GM19438 (cell line): ENCODE results near the gene CACNA2D4.

ENCODE experiments used
- ATAC-seq: cut with Tn5 transposase; IDR thresholded peaks from one replicate; pipeline ENCODE4 v1.9.1; 2021; ENCODE audit warnings: low read depth; ENCODE audit not compliant: unreplicated experiment

Gene CACNA2D4

DNA sequence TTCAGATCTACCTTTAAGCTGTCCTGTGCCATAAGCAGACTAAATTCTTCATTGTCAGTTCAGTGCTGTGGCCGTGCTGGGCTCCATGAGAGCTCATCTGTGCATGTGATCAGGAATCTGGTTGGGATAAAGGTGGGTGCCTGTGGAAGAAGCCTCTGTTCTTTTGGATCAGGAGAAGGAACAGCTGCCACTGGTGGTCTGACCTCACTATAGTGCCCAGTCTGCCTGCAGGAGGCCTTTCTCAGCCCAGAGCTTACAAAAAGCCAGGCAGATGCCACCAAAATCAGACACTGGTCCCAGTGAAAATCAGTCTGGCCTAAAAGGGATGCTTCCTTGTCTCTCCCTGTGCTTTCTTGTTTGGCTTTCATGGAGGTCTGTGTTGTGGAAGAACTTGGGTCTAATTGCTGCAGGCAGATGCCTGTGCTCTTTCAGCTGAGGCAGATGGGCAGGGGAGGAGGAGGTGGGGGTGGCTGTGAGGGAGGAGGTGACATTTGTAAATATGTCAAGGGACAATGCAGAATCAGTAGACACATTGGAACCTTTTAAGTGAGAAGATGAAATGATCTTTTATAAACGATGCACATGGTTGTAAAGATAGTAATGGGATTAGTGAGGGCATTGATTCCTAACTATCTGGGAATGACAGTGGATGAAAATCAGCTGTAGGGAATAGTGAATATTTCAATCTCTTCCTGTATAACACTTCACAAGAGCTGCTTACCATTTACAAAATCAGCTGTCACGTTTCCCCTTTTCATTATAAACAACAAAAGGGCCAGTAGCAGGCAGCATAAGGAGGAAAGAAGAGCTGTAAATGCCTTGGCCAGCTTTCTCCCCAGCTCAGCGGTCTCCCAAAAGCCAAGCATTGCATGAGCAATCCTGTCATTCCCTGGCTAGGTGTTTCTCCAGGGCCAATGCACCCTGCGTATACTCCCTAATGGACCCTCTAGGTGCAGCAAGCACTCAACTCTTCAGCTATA, 44.6 kb downstream of the CACNA2D4 start:
- ATAC-seq = no peak

DNA sequence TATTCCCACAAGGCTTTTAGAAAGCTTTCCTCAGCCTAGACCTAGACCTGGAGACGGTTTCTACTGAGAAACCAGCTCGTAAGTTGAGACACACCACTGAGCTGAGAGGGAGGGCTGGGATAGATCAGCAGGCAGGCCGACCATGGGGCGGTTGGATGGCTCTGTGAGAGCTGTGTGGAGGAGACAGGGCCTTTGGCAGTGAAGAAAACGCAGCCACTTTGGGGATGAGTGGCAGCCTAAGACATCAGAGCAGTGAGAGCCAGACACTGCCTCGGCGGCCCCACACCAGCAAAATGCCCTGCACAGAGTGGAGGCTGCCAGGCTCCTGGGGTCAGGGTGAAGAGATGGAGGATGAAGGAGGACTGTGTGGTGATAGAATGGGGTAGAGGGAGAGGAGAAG, 46.0 kb downstream of the CACNA2D4 start:
- ATAC-seq = no peak

GRCh38 chr12:1872001-1872400, 46.5 kb downstream of the CACNA2D4 start:
- ATAC-seq = no peak

GRCh38 chr12:1870998-1871917, 47.2 kb downstream of the CACNA2D4 start:
- no peak for ATAC-seq

DNA sequence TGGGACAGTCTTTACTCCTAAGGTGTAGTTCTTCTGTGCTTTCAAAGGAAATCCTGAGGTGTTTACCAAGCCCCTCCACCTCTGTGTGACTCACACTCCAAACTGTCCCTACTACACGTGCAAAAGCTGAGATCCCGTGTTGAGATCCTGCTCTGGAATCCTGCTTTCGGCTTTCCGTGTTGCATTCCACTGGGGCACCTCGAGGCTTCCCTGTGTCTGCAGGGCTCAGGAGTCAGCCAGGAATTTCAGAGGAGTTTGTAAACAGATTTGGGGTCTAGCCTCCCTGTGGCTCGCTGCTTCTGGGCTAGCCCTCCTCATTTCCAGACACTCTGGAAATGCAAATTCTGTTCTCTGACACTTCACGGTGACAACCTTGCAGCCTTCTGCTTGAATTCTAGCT, 48.4 kb downstream of the CACNA2D4 start:
- no peak for ATAC-seq

- no peak for ATAC-seq
Observed at GRCh38 chr12:1869145-1869544, 49.3 kb downstream of the CACNA2D4 start.

DNA sequence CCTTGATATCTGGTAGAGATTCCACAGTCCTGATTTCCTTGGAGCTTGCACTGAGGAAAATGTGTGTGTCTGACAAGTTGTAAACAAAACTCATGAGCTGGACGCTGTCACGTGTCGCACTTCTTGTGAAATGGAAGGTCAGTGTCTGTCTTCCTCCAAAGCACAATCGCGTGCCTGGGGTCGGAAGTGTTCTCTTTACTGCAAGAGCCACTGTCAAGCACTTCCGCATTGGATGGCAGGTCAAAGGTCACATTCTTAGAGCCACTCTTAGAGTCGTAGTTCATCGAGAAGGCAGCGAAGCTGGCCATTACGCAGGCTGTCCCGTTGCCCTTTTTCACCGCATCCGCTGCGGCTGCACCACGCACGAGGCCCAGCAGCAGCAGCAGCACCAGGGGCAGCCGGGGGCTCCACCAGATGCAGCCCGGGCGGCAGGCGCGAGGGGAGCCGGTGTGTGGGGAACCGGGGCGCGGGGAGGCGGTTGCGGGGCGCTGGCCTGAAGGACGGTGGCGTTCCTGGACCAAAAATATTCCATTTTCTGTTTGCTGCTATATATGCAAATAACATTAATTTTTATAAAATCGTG, 53.1 kb downstream of the CACNA2D4 start:
- ATAC-seq = no peak

DNA sequence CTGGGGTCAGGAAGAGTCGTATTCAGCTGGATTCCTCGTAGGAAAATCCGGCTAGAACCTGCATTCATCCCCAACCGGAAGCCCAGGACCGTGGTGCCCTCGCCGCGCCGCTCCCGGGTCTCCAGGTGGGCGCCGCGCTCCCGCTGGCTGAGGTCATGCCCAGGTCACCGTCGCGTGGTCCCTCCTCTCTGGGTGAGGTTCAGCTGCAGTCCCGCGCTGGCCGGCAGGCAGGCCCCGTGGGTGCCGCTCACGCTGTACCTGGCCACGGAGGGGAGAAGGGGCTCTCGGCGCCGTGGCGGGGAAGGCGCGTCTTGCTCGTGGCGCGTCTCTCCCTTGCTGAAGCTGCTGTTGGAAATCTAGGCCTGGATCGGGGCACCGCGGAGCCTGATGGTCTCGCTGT, 53.6 kb downstream of the CACNA2D4 start:
- ATAC-seq = no peak

DNA sequence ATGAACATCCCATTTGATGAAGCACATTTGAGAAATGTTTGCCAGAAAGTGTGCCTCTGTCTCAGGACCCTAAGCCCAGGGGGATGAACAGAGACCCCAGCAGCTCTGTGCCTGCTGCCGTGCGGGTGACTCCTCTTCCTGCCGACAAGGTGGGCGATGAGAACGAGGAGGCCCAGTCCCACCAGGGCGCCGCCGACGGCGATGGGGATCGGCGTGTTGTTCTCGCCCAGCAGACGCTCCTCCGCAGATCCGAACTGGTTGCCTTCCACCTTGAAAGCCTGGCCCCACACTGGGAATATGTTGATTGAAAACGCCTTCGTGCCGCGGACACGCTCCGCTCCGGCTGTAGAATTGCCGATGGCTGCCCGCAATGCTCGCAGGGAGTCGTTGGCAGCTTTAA, 54.0 kb downstream of the CACNA2D4 start:
- no peak for ATAC-seq

DNA sequence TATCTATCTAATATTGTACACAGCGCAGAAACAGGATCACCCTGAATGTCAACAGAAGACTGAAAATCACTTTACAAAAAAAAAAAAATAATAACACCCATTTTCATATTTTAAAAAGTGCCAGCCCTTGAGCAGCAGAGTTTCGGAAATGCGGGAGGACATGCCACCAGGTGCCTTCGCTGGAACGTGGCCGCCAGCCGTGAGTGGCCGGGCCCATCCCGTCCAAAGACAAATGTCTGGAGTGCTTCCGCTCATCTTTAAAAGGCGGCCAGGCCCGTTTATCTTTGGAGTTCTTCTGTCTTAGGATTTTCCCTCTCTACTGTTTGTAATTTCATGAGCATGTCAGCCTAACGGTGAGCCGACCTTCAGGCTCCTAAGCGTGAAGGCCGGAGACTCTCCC, 54.6 kb downstream of the CACNA2D4 start:
- no peak for ATAC-seq

DNA sequence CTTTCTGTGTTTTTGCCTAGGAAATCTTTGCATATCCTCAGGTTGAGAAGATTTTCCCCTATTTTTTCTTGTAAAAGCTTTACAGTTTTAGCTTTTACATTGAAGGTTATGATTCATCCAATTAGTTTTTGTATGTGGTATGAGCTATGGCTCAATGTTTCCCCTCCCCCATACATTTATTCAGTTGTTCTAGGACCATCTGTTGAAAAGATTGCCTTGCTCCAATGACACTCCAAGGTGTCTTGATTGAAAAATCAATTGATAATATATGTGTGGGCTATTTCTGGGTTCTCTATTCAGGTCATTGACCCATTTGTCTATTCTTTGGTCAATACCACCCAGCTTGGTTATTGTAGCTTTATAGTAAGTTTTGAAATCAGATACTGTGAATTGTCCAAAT, 55.5 kb downstream of the CACNA2D4 start:
- no peak for ATAC-seq

- no peak for ATAC-seq
Observed at GRCh38 chr12:1859643-1860042, 58.8 kb downstream of the CACNA2D4 start.

DNA sequence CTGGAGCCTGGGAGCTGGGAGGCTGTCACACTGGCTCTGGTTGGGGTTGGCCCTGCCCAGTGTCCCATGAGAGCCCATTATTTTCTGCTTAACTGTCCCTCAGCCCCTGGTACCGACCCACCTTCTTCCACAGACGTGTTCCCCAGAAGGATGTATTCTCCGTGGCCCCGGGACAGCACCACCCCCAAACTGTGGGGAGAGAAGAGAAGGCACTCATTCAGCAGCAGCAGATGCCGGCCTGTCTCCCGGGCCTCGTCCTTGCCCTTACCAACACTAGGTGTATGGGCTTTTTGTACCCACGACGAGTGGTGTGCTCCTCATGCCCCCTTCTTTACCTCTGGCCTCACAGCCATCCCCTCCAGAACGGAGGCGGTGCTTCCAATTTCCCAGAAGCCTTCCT, 60.0 kb downstream of the CACNA2D4 start:
- ATAC-seq = no peak

DNA sequence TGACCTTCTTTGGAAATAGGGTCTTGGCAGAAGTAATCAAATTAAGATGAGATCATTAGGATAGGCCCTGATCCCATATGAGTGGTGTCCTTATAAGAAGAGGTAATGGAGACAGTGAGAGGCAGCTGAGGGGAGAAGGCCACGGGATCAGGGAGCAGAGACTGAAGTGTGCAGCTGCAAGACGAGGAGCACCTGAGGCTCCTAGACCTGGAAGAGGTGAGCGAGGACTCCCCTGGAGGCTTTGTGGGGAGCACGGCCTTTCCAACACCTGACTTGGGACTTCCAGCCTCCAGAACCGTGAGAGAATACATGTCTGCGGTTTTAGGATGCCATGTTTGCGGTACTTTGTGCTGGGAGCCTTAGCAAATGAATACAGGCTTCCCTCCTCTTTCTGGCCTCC, 60.6 kb downstream of the CACNA2D4 start:
- no peak for ATAC-seq

DNA sequence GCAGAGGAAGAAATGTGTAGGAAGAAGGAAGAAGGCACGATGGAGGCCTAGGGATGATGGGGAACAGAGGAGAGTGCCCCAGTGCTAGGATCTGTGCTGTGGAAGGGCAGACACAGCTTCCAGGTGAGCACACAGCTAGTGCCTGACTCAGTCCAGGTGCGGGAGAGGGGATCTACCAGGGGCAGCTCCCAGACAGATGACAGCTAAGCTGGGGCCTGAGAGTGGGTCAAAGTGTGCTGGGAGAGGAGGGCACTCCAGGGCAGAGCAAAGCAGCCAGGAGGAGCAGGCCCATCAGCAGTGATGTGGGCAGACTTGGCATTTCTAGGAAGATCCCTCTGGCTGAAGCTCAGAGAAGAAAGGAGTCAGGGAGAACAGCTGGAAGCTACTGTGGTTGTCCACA, 61.4 kb downstream of the CACNA2D4 start:
- ATAC-seq = no peak

- no peak for ATAC-seq
Observed at GRCh38 chr12:1855241-1855640, 63.2 kb downstream of the CACNA2D4 start.

DNA sequence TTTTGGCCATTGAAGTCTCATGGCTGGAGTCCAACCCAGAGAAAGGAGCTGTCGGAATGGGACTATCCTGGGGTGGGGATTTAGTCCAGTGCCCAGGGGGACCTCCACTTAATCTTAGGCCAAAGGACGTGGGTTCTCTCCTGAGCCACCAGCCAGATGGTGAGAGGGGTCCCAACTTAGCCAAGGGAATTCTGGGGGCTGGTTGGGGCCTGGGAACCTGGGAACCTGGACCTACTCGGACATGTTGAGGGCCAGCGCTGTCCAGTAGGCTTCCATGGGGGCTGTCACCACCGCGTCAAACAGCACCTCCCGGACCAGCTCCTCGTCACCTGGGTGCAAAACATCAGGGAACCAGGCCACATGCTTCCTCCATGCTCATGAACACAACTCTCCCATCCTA, 64.7 kb downstream of the CACNA2D4 start:
- ATAC-seq = no peak

DNA sequence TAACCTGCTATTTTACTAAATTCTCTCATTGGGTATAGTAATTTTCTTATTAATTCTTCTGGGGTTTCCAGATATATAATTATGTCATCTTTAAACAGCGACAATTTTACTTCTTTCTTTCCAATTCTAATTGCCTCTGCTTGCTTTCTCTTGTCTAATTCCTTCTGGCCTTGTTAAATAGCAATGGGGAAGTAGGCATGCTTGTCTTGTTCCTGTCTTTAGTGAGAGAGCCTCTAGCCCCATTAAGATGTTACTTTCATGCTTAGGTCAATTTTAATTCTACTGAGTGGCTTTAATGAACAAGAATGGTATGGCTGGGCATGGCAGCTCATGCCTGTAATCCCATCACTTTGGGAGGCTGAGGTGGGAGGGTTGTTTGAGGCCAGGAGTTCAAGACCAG, 66.4 kb downstream of the CACNA2D4 start:
- ATAC-seq = no peak

DNA sequence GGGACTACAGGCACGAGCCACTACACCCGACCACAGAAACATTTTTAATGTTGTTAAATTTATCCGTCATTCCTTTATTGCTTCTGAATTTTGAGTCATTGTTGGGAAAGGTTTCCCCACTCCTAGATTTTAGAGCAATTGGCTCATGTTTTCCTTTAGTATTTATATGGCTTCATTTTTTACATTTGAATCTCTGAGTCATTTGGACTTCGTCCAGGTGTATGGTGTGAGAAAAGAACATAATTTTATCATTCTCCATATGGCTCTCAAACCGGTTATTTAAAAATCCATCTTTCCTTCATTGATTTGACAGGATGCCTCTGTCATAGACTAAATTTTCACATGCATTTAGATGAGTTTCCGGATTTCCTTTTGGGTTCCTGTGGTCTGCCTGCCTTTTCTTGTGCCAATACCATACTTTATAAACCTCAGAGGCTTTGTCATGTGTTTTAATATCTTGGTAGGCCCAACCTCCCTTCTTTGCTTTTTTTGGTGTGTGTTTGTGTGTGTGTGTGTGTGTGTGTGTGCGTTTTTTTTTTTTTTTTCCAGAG, 67.2 kb downstream of the CACNA2D4 start:
- ATAC-seq = no peak

DNA sequence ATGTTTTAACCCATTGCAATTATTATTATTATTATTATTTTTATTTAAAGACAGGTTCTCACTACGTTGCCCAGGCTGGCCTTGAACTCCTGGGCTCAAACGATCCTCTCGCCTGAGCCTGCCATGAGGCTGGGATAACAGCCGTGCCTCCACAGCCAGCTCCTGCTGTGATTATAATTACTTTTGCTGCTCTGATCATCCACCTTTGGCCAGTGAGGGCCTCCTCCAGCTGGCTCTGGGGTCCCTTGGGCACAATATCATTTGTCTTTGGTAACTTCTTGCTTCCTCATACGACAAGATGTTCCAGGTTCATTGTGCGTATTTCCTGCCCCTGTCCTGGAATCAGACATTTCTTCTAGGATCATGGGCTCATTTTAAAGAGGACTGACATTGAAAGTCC, 69.7 kb downstream of the CACNA2D4 start:
- ATAC-seq = no peak

GRCh38 chr12:1848146-1848545, 70.3 kb downstream of the CACNA2D4 start:
- no peak for ATAC-seq
